Mucosa of descending colon (tissue), 3 donors: ENCODE data around the gene TARBP1. TPM values are rescaled to one million over a fixed set of nuclear protein-coding genes. Genes with fewer than 3 reads are reported as not detected.
"Not testable (repeated sequence)": the region's sequence is repeated elsewhere in the genome, so short reads cannot be mapped to it uniquely, and the experiment has no call there.

Experiments used
- ATAC-seq: fragments of 200-7000 bp; cut with Tn5 transposase; one replicate; pipeline ENCODE4 v1.9.1; 2020; ENCODE audit warnings: mild to moderate bottlenecking, moderate library complexity
- DNase-seq, 3 donors: peaks; one replicate each; pipeline ENCODE4 v3.0.0-alpha.2; 2020
- H3K36me3 ChIP-seq: fragments of 200-600 bp; one replicate; pipeline ENCODE4 v1.8.0; 2021; ENCODE audit warnings: low read depth, mild to moderate bottlenecking
- H3K4me1 ChIP-seq: fragments of 200-600 bp; one replicate; pipeline ENCODE4 v1.8.0; 2021; ENCODE audit warnings: low read depth, mild to moderate bottlenecking
- H3K4me3 ChIP-seq: fragments of 200-600 bp; one replicate; pipeline ENCODE4 v1.8.0; 2021; ENCODE audit warnings: mild to moderate bottlenecking
- H3K9me3 ChIP-seq: fragments of 200-600 bp; one replicate; pipeline ENCODE4 v1.8.0; 2021; ENCODE audit warnings: mild to moderate bottlenecking
- intact Hi-C, 2 donors: fragments of 100-400 bp; cut with DNase I in 1 of 2; cut with micrococcal nuclease in 1 of 2; formaldehyde crosslinking; loops; one replicate each; pipeline versions ENCODE4 v1.11.0 to v1.11.1; 2022; cut with DNase I, micrococcal nuclease
- total RNA-seq, 3 donors: library from RNA; stranded (reverse); fragmentation: NEBNext Ultra II Directional in 2 of 3; extraction: Animal tissue kit (Norgen Biotek cat#: 25700) in 2 of 3; gene quantifications; one replicate each; pipeline versions ENCODE4 v1.2.1 to v1.2.4, GENCODE V29; 2021 to 2023
- TF ChIP-seq, protein P1 (sequence below): fragments of 200-600 bp; IDR thresholded peaks from one replicate; pipeline ENCODE4 v1.8.0; 2022; ENCODE audit warnings: antibody characterized with exemption, mild to moderate bottlenecking
- donor health status: DM: no; HTN: no; CAD: no; lungs with moderate emphysema.
- donor health status: DM: no; HTN: no; CAD: no.
- donor health status: DM: no; HTN: yes; CAD: no.

Gene TARBP1
- total RNA-seq, 3 donors from 2014 or later: 16.2 to 29.5 (median 23.5) TPM

DNA sequence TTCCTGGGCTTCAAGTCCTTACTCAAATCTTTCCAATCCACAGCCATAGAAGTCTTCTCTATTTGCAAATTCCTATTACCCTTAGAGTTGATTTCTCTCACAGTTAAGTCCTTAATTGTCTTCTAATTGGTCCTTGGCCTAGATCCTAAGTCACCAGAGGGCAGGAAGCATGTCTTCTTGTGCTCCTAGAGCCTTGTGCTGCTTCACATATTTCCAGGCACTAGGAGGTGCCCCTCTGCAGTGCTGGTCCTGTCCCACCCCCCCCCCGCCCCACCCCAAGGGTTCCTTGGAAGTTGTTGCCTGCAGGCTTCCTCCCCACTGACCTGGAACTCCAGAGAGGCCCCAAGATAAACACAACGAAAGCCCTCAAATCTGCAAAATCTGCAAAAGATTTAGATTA lies 28.1 kb upstream of the TARBP1 start:
- Histone ChIP-seq H3K4me3 (no peak overlapping the region), H3K4me1 (no peaks in the 10 kb centered on the region), H3K36me3 (no peaks in the 10 kb centered on the region), H3K9me3 (no peaks in the 10 kb centered on the region)
- TF ChIP-seq, protein P1, sequence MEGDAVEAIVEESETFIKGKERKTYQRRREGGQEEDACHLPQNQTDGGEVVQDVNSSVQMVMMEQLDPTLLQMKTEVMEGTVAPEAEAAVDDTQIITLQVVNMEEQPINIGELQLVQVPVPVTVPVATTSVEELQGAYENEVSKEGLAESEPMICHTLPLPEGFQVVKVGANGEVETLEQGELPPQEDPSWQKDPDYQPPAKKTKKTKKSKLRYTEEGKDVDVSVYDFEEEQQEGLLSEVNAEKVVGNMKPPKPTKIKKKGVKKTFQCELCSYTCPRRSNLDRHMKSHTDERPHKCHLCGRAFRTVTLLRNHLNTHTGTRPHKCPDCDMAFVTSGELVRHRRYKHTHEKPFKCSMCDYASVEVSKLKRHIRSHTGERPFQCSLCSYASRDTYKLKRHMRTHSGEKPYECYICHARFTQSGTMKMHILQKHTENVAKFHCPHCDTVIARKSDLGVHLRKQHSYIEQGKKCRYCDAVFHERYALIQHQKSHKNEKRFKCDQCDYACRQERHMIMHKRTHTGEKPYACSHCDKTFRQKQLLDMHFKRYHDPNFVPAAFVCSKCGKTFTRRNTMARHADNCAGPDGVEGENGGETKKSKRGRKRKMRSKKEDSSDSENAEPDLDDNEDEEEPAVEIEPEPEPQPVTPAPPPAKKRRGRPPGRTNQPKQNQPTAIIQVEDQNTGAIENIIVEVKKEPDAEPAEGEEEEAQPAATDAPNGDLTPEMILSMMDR: no peak
- intact Hi-C loops: no loop called here
- no peak for DNase-seq
- ATAC-seq: no peak

DNA sequence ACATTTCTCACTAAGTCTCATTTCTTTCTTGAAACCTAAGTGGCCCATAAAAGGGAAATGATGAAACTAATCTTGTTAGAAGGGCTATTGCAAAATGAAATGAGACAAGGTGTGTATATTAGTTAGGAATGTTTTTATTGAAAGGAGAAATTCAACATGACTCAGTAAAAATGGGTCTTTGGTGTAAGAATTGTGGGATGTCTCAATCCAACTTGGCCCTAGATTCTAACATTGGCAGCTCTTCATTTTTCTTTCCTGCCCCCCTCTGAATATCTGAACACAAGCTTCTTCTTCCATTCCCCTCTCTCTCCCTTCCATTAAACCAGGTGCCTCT lies 26.8 kb upstream of the TARBP1 start:
- DNase-seq: no peak
- intact Hi-C loops: no loop called here
- Histone ChIP-seq H3K4me1 (no peaks in the 10 kb centered on the region), H3K9me3 (no peaks in the 10 kb centered on the region), H3K4me3 (no peak overlapping the region), H3K36me3 (no peaks in the 10 kb centered on the region)
- no peak for ATAC-seq
- TF ChIP-seq, protein P1: no peak

DNA sequence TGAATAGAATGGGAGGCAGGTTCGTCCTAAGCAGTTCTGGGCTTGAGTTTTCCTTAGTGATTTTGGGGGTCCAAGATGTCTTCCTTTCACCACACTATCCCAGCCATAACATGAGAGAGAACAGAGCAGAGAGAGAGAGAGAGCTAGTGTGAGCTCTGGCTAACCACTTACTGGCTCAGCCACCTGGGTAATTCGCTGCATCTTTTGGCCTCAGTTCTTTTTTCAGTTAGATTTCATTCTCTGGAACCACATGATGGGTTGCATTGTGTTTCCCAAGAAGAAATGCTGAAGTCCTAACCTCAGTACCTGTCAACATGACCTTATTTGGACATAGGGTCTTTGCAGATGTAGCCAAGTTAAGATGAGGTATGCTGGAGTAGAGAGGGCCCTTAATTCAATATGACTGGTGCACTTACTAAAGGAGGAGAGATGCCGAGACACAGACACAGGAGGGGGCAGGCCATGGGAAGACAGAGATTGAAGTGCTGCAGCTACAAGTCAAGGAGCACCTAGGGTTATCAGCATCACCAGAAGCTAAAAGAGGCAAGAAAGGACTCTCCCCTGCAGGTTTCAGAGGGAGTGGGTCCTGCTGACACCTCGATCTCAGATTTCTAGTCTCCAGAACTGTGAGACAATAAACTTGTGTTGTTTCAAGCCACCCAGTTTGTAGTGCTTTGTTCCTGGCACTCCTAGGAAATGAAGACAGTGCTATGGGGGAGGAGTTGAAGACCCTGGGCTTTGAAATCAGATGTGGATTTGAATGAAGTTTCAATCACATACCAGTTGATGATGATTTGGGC lies 26.2 kb upstream of the TARBP1 start:
- intact Hi-C loops: no loop called here
- H3K9me3 ChIP-seq: no peaks in the 10 kb centered on the region
- no peak for DNase-seq
- no peak overlapping the region for H3K4me3 ChIP-seq
- no peaks in the 10 kb centered on the region for H3K36me3 ChIP-seq
- H3K4me1 ChIP-seq: peaks cover 5% of the 10 kb centered on the region
- no peak for ATAC-seq
- TF ChIP-seq, protein P1: no peak

DNA sequence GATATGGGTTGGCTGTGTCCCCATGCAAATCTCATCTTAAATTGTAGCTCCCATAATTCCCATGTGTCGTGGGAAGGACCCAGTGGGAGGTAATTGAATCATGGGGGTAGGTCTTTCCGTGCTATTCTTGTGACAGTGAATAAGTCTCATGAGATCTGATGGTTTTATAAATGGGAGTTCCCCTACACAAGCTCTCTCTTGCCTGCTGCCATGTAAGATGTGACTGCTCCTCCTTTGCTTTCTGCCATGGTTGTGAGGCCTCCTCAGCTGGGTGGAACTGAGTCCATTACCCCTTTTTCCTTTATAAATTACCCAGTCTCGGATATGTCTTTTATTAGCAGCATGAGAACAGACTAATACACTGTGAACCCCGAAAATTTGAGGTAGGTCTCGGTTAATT lies 25.3 kb upstream of the TARBP1 start:
- H3K4me3 ChIP-seq, intact Hi-C loops, H3K36me3 ChIP-seq, DNase-seq, ATAC-seq, H3K9me3 ChIP-seq: not testable (repeated sequence)
- peaks cover 14% of the 10 kb centered on the region for H3K4me1 ChIP-seq

DNA sequence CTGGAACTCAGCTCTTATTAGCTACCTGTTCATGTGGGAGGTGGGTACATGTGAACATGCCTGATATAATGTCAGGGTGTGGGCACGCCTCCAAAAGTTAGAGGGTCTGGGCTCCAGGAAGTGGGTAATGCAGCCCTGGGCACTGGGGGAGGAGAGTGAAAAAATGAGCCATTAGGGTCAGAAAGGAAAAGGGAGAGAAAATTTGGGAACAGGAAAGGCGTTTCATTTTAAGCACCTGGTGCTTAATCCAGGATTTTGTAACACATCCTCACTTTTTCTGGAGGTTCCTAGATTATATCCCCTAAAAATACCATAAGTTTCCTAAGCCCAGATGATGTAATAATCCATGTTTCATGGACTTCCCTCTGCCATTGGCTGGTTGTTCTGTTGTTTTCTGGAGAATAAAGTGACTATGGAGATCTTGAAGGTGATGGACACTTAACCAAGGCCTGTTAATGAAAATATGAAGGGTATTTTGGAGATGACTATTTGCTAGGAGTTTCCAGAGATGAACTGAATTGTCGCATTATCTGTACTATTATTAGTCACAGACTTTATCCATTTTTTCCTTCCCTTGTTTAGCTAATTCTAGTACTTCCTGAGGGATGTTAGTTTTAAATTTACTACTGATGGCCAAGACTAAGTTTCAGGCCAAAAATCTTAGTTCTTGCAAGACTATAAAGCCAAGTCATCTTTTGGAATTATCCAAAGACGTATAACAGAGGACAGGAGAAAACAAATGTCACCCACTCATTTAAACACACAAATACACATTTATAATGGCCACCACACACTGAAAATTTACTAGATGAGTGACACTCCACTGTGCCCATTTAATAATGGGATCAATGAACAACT lies 24.4 kb upstream of the TARBP1 start:
- Histone ChIP-seq H3K4me1 (peaks cover 19% of the 10 kb centered on the region), H3K36me3 (no peaks in the 10 kb centered on the region), H3K9me3 (no peaks in the 10 kb centered on the region), H3K4me3 (no peak overlapping the region)
- ATAC-seq (no peak), DNase-seq (no peak)
- TF ChIP-seq, protein P1: no peak
- intact Hi-C loops: no loop called here

DNA sequence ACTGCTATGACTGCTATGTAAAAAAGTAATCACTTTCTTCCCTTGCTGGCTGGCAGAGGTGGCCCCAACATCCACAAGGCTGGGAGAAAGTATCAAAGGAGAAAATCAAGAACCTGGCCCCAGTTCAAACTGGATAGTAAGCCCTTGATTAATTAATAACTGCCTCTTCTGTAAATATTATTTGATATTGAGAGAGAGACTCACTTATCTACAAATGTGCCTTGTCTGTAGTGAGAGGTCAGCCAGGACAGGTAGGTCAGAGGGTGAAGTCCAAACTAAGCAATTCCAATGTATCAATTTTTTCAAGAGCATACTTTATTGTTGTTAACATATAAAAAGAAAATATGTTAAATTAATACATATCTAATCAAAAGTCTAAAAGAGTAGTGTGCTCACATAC lies 23.8 kb upstream of the TARBP1 start:
- no peaks in the 10 kb centered on the region for H3K36me3 ChIP-seq
- H3K4me1 ChIP-seq: peaks cover 19% of the 10 kb centered on the region
- no peak for DNase-seq
- no peak overlapping the region for H3K4me3 ChIP-seq
- intact Hi-C loops: no loop called here
- TF ChIP-seq, protein P1: no peak
- no peaks in the 10 kb centered on the region for H3K9me3 ChIP-seq
- ATAC-seq: no peak
